GM12872 (cell line): Measurements from ENCODE around the gene CGN.

ENCODE experiments used
- CTCF ChIP-seq: IDR thresholded peaks from 3 replicates; pipeline ENCODE4 v1.5.1; 2011; ENCODE audit warnings: low read depth, mild to moderate bottlenecking, low read length, moderate library complexity; ENCODE audit not compliant: insufficient read depth

The CGN gene

GRCh38 chr1:151510957-151511635, at the start of gene CGN:
CGN (plus strand) TSS chr1:151511387; CDS start chr1:151518520, 7,133 bp downstream.
- TF ChIP-seq CTCF = no peak

GRCh38 chr1:151461694-151462093, 49.5 kb upstream of the CGN start:
- no peak for TF ChIP-seq CTCF

- no peak for TF ChIP-seq CTCF
Measured at GRCh38 chr1:151465026-151465425, 46.2 kb upstream of the CGN start.

- TF ChIP-seq CTCF = no peak
Measured at GRCh38 chr1:151472856-151473731, 38.1 kb upstream of the CGN start.

- TF ChIP-seq CTCF = no peak
Measured at GRCh38 chr1:151474745-151475144, 36.4 kb upstream of the CGN start.

- TF ChIP-seq CTCF = no peak
Measured at GRCh38 chr1:151475175-151475574, 36.0 kb upstream of the CGN start.

- TF ChIP-seq CTCF = no peak
Measured at GRCh38 chr1:151476083-151476482, 35.1 kb upstream of the CGN start.
